GM19455 (cell line): ENCODE measurements around the gene ARHGAP8.
"Not testable (repeated sequence)": the region's sequence is repeated elsewhere in the genome, so short reads cannot be mapped to it uniquely, and the experiment has no call there.

Experiments
- ATAC-seq: cut with Tn5 transposase; IDR thresholded peaks from one replicate; pipeline ENCODE4 v1.9.1; 2021; ENCODE audit not compliant: unreplicated experiment

ARHGAP8 gene

DNA sequence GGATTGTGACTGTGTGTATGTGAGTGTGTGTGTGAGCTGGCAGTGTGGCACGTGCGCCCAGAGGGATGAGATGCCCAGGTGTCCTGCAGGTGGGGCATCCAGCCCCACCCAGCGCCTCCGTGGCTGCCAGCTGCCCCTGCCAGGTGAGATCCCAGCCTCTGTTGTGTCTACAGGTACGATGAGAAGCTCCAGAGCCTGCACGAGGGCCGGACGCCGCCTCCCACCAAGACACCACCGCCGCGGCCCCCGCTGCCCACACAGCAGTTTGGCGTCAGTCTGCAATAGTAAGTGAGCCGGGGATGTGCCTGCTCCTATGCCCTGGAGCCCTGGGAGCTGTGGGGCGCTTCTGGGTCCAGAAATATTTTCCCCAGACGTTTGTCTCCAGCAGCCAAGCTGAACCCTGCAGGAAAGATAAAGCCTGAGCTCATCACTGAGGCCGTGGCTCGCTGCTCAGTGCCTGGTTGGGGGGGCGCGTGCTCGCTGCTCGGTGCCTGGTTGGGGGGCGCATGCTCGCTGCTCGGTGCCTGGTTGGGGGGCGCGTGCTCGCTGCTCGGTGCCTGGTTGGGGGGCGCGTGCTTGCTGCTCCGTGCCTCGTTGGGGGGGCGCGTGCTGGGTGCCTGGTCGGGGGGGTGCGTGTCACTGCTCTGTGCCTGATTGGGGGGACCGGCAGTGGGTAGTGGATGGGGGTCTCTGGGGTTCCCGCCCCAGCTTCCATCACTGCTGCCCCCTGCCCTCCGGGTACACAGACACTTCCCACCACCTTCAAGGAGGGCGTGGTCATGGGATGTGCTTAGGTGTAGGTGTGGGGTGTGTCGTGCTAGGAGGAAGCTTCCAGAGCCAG, 73.2 kb downstream of the ARHGAP8 start:
- no peak for ATAC-seq

DNA sequence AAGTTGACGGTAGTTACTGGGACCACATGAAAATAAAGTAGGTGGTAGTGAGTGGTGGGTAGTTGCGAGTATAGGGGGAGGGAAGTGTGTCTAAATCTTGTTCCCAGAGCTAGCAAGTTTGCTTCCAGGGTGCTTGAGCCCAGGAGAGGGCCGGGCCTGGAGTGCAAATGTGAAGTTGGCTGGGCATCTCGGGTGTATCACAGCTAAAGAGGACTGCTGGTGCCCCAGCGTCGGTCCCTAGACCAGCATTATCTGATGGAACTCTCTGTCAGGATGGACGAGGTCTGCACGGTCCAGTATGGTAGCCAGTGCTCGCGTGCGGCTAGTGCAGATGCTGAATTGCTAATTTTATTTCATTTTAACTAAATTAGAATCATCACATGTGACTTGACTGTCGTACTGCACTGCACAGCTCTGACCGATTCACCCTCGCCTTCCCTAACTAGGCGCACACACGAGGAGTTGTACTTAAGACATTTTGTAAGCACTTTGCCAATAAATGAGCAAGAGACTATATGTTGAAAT, 75.4 kb downstream of the ARHGAP8 start:
- ATAC-seq = no peak

DNA sequence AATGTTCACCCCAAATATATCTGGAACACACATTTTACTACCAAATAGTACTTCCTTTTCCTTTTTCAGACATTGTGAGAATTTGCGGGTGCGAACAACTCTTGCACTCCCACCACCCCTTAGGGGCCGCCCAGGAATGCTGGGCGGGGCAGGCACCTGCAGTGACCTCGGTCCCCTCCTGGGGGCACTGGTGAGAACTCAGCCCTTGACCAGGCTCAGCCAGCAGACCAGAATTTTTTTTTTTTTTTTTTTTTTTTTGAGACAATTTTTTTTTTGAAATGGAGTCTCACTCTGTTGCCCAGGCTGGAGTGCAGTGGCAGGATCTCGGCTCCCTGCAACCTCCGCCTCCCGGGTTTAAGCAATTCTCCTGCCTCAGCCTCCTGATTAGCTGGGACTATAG, 75.8 kb downstream of the ARHGAP8 start:
- ATAC-seq = no peak

- no peak for ATAC-seq
Observed at GRCh38 chr22:44831885-44832284, 79.5 kb downstream of the ARHGAP8 start.

GRCh38 chr22:44834065-44834464, 81.7 kb downstream of the ARHGAP8 start:
- ATAC-seq = no peak

DNA sequence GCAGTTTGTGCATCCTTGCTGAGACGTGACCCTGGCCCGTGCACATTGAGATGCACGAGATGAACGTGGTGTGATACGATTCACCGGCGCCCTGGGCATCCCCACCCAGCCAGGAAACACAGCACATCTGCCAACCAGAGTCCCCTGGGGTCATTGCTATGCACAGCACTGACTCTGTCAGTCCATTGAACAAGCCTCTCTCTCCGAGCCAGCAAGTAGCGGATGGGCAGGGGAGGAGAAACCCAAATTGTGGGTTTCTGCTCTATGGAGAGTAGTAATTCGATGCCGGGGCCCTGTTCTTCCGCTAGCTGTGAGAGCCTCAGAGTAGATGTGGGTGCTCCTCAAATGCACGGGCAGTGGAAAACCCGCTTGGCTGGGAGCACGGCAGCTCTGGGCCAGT, 85.1 kb downstream of the ARHGAP8 start:
- no peak for ATAC-seq

- ATAC-seq = no peak
Observed at GRCh38 chr22:44838316-44839016, 86.1 kb downstream of the ARHGAP8 start.

GRCh38 chr22:44839061-44839460, 86.7 kb downstream of the ARHGAP8 start:
- ATAC-seq = no peak

DNA sequence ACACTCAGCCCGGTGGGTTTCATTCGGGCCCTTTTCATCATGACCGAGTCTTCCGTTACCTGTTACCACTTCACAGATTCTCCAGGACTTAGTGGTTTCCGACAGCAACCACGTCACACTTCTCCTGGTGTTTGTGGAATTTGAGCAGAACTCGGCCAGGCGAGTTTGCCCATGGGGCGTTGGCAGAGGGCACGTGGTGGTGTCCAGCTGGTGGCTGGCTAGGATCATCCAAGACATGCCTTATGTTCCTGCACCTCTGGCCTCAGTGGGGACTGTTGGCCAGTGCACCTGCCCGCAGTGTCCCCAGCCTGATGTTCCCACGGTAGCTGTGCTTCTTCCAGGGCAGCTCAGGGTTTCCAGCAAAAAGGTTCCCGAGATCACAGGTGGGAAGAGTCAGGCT, 87.3 kb downstream of the ARHGAP8 start:
- no peak for ATAC-seq

GRCh38 chr22:44840611-44841322, 88.4 kb downstream of the ARHGAP8 start:
- no peak for ATAC-seq

DNA sequence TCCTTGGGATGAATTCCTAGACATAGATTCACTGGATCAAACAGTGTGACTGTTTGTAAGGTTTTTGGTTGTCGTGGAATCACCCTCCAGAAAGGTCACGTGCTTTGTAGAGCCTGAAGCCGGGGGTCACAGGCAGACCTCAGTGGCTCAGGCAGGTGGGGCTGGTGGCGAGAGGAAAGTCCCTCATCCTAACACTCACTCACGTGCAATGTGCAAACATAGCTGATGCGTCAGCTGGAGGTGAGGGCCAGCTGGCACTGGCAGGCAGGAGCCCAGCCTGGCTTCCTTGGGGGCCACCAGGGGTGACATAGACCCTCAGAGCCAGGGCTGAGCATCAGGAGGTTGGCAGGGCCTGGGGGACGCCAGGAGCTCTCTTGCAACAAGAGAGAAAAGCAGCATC, 90.0 kb downstream of the ARHGAP8 start:
- no peak for ATAC-seq

DNA sequence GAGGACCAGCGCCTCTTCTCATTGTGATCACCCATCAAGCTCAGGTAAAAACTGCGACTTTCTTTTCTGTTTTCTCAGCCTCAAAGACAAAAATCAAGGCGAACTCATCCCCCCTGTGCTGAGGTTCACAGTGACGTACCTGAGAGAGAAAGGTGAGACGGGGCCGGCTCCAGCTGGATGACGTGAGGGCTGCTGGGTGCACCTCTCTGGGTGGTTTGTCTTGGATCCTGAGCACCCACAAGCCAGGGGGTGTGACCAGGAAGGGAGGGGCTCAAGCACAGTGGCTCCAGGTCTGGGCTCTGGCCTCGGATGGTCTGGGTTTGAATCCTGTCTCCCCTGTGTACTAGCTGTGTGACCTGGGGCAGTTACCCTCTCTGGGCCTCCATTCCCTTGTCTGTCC, 92.8 kb downstream of the ARHGAP8 start:
- ATAC-seq = no peak

GRCh38 chr22:44845796-44846720, 93.7 kb downstream of the ARHGAP8 start:
- no peak for ATAC-seq

- ATAC-seq = no peak
Observed at GRCh38 chr22:44846726-44847275, 94.4 kb downstream of the ARHGAP8 start.

DNA sequence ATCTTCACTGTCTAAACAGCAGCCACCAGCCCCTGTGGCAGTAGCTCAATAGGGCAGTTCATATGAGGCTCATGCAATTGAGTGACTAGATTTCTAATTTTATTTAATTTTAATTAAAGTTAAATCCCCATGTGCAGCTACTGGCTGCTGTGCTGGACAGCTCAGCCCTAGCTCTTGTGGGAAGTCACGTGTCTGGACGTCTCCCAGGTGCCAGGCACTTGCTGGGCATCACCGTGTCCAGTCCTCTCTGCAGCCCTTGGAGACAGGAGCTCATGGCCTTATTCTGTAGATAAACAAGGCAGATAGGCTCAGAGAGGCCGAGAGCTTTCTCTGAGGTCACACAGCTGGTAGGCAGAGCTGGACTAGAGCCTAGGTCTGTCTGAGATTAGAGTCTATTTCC, 95.0 kb downstream of the ARHGAP8 start:
- ATAC-seq = no peak

DNA sequence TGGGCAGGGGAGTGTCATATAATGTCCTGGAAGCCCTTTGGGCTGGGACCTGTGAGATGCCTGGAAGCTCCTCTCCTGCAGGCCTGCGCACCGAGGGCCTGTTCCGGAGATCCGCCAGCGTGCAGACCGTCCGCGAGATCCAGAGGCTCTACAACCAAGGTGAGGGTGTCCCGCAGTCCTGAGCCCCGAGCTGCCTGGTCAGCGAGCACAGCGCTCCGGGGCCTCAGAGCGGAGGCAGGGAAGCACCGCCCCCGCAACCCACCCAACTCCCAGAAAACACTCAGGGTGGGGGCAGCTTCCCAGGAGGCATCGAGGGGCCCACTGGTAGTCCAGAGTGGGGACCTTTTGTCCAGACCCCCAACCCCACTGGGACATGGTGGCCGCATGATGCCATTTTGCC, 95.5 kb downstream of the ARHGAP8 start:
- no peak for ATAC-seq

- no peak for ATAC-seq
Observed at GRCh38 chr22:44848296-44848741, 95.9 kb downstream of the ARHGAP8 start.

DNA sequence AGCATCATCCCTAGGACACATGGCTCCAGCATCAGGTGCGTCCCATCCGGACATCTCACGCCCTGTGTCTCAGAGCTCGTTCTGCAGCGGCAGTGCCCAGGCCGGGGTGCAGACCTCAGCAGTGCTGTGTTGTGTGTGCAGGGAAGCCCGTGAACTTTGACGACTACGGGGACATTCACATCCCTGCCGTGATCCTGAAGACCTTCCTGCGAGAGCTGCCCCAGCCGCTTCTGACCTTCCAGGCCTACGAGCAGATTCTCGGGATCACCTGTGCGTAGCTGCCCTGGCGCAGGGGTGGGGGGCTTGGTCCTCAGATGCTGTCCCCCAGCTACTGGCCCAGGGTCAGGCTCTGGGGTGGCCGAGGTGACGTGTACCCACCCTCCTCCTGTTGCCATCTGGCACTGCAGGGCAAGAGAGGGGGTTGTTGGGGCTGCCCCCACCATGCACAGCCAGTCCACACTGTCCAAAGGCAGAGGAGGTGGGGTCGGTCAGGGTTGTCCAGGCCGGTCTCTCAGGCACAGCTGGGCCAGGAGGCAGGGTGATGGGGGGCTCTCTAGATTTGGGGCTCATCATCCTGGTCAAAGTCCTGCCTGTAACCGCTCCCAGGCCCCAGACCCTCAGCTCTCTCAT, 96.5 kb downstream of the ARHGAP8 start:
- no peak for ATAC-seq

GRCh38 chr22:44850946-44851345, 98.6 kb downstream of the ARHGAP8 start:
- no peak for ATAC-seq

DNA sequence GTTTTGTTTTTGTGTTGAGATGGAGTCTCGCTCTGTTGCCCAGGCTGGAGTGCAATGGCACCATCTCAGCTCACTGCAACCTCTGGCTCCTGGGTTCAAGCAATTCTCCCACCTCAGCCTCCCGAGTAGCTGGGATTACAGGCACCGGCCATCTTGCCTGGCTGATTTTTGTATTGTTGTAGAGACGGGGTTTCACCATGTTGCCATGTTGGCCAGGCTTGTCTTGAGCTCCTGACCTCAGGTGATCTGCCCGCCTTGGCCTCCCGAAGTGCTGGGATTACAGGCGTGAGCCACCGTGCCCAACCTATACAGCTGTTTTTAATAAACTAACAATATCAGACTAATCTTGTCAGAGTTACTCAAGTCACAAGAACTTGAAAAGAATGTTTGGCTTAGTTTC, 102.3 kb downstream of the ARHGAP8 start:
- ATAC-seq = not testable (repeated sequence)
